NK-92 (cell line): Measurements from ENCODE around the gene FBXL7.

Source experiments
- DNase-seq: peaks from one replicate; lab custom pipeline; 2025; ENCODE audit not compliant: unreplicated experiment; lab: John Stamatoyannopoulos, UW

FBXL7 gene

GRCh38 chr5:15575666-15576065 lies 75.7 kb downstream of the FBXL7 start:
- no peak for DNase-seq

- no peak for DNase-seq
Observed at GRCh38 chr5:15577132-15577531, 77.2 kb downstream of the FBXL7 start.

GRCh38 chr5:15577831-15578230 lies 77.9 kb downstream of the FBXL7 start:
- DNase-seq, result no peak

DNA sequence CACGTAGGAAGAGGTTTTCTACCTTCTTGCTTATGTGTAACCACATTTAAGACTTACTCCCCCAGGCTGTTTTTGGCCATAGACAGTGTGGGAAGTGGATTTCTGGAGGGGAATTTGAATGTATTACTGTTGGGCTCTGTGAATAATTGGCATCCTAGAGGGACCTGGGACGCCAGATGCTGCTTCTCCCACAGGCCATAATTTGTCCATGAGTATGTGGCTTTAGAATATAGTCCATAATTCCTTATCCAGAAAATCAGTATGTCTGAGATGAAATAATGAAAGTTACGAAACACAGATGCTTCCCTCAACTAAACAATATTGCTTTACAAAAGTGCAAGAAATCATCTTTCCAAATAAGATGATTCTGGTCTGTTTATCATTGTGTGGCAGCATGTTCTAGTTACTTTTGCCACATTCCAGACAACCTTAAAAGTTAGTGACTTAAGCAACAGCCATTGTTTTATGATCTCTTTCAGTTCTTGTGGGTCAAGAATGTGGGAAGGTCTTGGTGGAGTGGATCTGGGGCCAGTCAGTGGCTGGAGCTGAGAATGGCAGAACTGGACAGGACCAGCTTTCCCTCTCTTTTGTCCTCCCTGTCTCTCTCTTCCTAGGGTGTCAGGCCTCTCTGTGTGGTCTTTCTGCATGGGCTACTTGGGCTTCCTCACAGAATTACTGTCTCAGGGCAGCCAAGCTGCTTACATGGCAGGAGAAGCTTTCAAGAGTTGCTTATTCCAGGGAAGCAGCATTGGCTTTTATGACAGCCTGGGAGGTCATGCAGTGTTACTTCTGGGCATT lies 79.4 kb downstream of the FBXL7 start:
- no peak for DNase-seq

- no peak for DNase-seq
Observed at GRCh38 chr5:15584528-15584927, 84.5 kb downstream of the FBXL7 start.

DNA sequence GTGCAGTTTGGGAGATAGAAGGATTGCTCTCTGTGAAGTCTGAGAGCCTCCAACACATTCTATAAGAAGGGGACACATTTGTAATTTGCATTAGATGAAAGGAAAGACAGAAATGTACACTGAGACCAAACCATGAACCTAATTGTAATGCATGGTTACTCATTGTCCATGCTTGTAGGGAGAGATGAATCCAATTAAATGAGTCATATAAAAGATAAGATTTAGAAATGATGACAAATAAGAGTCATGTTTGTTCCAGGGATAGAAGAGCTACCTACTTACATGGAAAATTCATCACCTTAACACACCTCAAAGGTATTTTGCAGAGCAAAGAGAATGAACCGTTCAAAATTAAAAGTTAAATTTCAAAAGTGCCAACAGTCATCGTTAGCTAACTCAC lies 85.1 kb downstream of the FBXL7 start:
- DNase-seq, result no peak

DNA sequence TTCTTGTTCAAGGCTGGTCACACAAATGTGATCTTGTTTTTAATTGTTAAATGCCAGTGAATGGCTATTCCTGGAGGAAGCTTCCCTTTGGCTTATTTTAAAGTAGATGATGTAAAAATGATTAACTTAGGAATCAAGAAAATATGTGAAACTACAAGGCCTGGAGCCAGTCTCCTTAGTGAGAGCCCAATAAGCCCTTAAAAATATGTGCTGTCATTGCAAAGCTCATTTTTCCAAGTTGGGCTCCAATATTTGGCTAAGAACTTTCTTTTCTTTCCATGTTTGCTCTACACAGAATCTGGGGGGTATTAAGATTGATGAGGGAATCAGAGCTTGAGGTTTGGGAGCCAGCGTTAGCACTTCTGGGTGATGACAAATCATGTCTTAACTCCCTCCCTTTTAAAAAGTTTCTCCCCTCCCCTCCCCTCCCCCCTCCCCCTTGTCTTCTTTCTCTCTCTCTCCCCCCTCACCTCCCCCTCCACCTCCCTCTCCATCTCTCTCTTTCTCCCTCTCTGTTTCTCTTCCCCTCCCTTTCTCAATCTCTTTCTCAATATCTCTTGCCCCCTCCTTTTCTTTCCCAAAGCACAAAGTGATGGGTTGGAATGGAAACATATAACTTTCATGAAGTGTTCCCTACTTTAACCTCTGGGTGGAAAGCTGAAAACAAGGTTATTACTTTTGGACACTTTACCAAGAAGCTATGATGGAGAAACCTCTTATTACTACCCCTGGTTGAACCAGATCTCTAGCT lies 86.0 kb downstream of the FBXL7 start:
- DNase-seq, result no peak

GRCh38 chr5:15587916-15588315 lies 87.9 kb downstream of the FBXL7 start:
- DNase-seq, result no peak

- DNase-seq, result no peak
Observed at GRCh38 chr5:15592728-15593127, 92.7 kb downstream of the FBXL7 start.

GRCh38 chr5:15594977-15595568 lies 95.1 kb downstream of the FBXL7 start:
- no peak for DNase-seq

DNA sequence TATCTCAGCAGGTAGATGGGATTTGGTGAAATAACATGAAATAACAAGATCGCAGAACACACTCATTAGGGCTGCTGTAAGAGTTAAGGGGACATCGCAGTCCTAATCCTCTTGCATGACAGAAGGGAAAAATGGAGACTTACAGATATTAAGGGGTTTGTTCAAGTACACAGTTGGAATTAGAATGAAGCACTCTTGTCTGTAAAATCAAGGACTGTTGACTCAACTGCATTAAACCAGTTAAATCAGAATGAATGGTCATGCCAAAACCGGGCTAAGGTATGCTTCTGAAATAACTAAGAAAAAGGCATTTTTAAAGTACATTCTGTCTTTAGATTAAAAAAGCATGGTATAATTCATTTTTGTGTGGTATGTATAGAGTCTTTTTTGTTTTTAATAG lies 95.9 kb downstream of the FBXL7 start:
- DNase-seq, result no peak

DNA sequence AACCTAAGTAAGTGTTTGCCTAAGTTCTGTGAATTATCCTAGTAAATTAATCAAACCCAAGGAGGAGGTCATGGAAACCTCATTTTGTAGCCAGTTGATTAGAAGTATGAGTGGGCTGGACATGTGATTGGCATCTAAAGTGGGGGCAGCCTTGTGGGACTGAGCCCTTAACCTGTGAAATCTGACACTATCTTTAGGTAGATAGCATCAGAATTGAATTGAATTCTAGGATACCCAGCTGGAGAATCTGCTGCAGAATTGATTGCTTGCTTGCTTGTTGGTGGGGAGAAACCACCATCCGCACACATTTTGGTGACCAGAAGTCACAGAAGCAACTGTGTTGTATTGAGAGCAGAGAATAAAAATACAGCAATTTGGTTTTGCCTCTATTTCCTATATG lies 97.0 kb downstream of the FBXL7 start:
- DNase-seq, result no peak

GRCh38 chr5:15597804-15598203 lies 97.8 kb downstream of the FBXL7 start:
- DNase-seq, result no peak

GRCh38 chr5:15598294-15598902 lies 98.4 kb downstream of the FBXL7 start:
- DNase-seq, result no peak

- no peak for DNase-seq
Observed at GRCh38 chr5:15600035-15600434, 100.1 kb downstream of the FBXL7 start.

- DNase-seq, result no peak
Observed at GRCh38 chr5:15601274-15601673, 101.3 kb downstream of the FBXL7 start.

DNA sequence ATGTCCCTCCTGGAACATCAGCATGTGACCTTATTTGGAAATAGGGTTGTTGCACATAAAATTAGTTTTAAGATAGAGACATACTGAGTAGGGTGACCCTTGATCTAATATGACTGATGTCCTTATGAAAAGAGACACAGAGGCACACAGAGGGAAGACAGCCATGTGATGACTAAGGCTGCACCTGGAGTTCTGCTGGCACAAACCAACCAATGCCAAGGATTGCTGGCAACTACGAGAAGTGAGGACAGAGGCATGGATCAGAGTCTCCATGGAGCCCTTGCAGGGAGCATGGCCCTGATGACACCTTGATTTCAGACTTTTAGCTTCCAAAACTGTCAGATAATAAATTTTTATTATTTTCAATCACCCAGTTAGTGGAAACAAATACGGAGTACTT lies 101.9 kb downstream of the FBXL7 start:
- DNase-seq, result no peak

DNA sequence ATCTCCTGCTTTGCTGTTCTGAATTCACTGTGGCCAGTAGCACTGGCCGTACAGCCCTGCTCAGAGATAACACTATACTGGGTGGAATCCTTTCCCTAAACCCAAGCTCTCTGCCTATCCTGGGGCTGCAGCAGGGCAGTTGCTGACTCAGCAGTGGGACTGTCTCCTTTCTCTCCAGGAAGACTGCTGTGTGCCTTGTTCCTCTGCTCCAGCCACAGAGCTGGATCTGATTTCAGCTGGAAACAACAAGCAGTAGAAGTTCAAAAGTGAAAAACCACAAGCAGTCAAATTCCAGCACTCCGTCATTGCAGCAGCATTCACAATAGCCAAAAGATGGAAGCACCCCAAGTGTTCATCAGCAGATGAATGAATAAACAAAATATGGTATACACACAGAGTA lies 105.0 kb downstream of the FBXL7 start:
- no peak for DNase-seq

- no peak for DNase-seq
Observed at GRCh38 chr5:15606197-15606596, 106.2 kb downstream of the FBXL7 start.

- no peak for DNase-seq
Observed at GRCh38 chr5:15607076-15607475, 107.1 kb downstream of the FBXL7 start.

DNA sequence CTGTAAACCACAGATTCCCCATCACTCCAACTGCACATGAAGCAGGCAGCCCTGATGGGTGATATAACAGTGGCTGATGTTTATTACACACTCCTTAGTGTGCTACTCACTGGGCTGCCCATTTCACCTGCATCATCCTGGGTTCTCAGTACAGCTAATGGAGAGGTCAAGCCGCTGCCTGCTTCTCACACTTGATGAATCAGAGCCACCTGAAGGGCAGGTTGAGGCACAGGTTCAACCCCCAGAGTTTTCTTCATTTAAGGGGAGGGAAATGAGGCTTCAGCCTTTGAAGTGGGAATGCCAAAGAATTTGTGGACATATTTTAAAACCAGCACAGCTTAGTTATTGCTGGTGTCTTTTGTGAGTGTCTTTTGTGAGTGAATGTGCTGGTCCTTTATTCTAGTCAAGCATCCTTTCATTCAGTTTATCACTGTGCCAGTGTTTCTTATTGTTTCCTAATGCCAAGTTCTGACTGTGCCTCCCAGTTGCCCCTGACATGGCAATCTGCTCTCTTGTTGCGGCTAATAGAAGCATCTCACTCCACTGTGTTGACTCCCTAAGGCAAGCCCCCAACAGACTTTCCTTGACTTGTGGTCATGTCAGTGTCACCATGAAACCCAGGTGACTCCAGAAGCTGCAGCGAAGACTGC lies 109.2 kb downstream of the FBXL7 start:
- no peak for DNase-seq
